Hindlimb muscle (tissue), 1 donor: ENCODE results near the gene KIZ. TPM values are rescaled to one million over a fixed set of nuclear protein-coding genes. Genes with fewer than 3 reads are reported as not detected.

ENCODE experiments used
- DNase-seq: peaks from one replicate; pipeline ENCODE4 v3.0.0-alpha.2; 2013
- polyA plus RNA-seq: library from polyadenylated mRNA; unstranded; fragments of 120-200 nt; gene quantifications from one replicate; pipeline ENCODE4 v1.2.1, GENCODE V29; 2013; ENCODE audit not compliant: insufficient read length

The KIZ gene
- polyA plus RNA-seq, 1 donor: 17.7 TPM

DNA sequence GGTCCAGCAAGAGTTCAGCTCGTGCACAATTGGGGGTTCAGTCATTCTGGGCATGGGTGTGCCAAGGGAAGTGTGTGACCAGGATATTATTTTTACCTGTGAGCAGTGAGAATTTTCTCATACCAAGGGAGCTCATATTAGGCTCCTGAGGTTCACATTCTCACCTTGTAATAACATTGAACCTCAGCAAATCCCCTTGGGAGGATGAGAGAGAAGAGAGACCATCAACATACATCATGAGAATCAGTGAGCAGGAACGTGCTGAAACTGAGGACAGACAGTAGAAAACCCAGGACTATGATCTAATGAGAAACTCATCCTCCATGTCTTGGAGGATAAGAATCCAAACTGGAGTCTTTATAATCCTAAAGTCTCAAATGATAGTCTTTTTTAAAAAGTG is 143.9 kb downstream of the KIZ start:
- no peak for DNase-seq

GRCh38 chr20:21270806-21271205 is 144.9 kb downstream of the KIZ start:
- DNase-seq: no peak

GRCh38 chr20:21272279-21272678 is 146.4 kb downstream of the KIZ start:
- DNase-seq: no peak

DNA sequence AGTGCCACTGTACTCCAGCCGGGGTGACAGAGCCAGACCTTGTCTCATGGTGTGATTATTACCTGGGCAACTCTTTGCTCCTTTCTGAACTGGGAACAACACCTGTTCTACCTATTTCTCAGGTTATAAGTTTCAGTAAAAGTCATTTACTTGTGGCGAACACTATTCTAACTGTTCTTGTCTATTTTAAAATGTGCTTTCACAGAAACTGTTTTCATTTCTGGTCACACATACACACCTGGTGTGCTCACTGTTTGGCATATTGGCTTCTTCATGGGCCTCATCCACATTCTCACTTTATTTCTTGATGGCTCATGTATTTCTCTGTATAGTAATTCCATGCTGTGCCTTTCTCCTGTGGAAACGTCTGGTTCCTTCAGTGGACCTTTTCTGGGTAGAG is 146.8 kb downstream of the KIZ start:
- no peak for DNase-seq

DNA sequence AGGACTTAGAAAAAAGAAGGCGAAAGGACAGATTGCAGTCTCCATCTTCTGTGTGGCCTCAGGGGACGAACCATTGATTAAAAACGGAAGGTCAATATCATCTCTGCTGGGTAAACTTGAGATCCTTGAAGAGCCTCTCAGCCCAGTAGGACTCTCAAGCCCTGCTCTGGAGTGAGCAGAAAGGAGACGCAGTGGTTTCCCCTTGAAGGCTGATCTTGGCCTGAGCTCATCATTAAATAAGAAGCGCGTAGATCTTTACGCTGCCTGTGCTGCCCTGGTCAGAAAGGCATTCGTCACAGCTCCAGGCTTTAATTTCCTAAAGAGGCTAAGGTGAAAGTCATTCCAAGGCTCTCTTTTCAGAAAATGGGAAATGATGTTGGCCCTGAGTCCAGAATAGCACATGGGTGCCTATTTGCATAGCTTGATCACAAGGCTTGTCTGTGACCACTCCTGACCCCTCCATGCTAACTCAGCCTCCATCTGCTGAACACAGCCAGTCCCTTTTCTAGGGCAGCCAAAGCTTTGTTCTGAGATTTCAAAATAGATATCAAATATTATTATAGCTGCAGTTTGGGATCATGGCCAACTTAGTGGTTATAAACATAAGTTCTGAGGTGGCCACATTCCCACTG is 148.0 kb downstream of the KIZ start:
- no peak for DNase-seq

DNA sequence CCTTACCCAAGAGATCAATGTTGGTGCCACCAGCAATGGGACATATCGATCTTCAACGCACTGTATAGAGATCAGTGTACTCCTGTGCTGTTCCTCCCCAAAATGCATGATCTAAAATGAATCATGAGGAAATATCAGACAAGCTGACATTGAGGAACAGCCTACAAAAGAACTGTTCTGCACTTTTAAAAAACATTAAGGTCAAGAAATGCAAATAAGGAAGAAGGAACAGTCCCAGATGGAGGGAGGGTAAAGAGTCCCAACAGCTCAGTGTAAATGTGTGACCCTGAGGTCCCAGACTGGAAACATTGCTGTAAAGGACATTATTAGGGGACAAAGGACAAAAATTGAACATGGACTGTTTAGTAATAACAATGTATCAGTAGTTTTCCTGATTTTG is 152.9 kb downstream of the KIZ start:
- DNase-seq: no peak

GRCh38 chr20:21279706-21280521 is 154.0 kb downstream of the KIZ start:
- DNase-seq: no peak

- no peak for DNase-seq
Observed at GRCh38 chr20:21280522-21281016, 154.7 kb downstream of the KIZ start.

GRCh38 chr20:21286775-21287174 is 160.9 kb downstream of the KIZ start:
- no peak for DNase-seq

DNA sequence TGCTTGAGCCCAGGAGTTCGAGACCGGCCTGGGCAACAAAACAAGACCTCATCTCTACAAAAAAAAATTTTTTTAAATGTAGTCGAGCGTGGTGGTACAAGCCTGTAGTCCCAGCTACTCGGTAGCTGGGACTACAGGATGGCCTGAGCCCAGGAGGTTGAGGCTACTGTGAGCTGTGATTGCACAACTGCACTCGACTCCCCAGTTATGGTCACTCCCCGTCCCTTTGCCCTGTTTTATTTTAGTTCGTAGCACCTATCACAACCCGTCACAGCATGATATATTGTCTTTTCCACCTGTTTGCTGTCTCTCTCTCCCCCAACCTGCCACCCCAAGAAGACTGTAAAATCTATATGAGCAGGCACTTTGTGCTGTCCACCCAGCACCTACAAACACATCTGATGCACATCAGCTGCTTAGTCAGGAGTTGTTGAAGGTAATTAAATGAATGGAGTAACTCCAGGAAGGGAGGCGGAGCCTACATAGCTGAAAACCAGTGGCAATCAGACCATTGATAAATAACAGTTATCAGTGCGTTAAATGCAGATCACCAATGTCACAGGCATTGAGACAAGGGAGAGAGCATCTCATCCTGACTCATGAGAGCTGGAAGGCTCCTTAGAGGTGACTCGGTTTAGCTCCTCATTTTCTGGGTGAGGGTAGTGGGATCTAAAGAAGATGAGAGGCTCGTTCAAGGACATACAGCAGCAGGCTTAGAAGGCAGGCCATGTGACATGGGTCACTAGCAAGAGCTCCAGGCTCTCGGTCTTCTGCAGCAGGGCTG is 162.9 kb downstream of the KIZ start:
- DNase-seq: no peak

GRCh38 chr20:21289651-21290050 is 163.8 kb downstream of the KIZ start:
- no peak for DNase-seq

GRCh38 chr20:21291026-21291425 is 165.1 kb downstream of the KIZ start:
- no peak for DNase-seq

DNA sequence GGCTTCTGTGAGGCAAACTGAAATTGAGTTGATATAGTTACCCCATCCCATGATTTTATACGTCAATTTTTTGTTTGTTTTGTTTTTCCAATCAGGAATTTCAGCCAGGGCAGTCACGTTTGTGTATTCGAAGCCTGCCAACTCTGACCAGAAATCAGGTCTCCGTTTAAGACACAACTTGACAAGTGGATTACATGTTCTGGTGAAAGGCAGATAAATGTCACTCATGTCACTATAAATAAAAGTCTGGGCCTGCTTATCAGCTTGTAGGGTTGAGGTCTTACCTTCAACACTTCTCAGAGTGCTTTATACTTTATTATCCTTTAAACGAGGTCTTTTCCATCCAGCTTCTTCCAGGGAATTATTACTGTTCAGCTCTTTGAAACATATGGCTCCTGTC is 168.9 kb downstream of the KIZ start:
- no peak for DNase-seq

Other genes with a start within 250 kb of the KIZ start
- not detected for gene LINC00237, start 19.7 kb upstream of the KIZ start, polyA plus RNA-seq
- 44.0 TPM for gene XRN2, start 177.2 kb downstream of the KIZ start, polyA plus RNA-seq